GM19438 (cell line): ENCODE data around the gene RAD54L.
"Not testable (repeated sequence)": the region's sequence is repeated elsewhere in the genome, so short reads cannot be mapped to it uniquely, and the experiment has no call there.

Source experiments
- ATAC-seq: cut with Tn5 transposase; IDR thresholded peaks from one replicate; pipeline ENCODE4 v1.9.1; 2021; ENCODE audit warnings: low read depth; ENCODE audit not compliant: unreplicated experiment

The RAD54L gene

DNA sequence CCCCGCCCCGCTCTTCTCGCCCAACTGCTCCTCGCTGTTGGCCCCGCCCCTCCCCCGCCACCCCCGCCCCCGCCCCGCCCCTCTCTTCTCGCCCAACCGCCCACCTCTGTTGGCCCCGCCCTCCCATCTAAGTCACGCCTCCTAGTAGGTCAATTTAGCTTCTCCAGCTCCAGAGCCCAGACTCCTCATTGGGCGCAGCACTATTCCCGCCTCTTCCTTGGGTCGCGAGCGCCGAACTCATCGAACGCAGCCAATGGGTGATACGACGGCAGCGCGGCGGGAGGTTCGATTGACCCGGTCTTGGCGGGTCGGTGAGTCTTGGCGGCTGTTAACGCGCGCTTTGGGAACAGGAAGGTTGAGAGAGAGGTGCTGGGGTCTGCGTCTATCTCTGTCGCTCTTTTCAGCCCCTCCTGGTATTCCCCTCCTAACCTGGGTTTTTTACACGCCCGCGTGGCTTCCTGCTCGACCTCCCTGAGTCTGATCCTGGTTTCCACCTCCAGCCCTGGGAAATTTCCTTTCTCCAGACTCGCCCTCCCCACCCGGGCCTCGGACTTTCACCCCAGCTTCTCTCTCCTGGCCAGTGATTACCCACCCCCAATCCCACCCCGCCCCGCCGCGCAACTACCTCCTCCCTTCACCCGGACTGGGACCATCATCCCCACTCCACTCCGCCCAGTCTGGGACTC is at the start of gene RAD54L:
Gene RAD54L, plus strand, starts transcription at position 328 of the 686 bp plus-strand sequence. CDS start 643 bp downstream, outside the sequence.
- peak; percentile 89 for ATAC-seq

DNA sequence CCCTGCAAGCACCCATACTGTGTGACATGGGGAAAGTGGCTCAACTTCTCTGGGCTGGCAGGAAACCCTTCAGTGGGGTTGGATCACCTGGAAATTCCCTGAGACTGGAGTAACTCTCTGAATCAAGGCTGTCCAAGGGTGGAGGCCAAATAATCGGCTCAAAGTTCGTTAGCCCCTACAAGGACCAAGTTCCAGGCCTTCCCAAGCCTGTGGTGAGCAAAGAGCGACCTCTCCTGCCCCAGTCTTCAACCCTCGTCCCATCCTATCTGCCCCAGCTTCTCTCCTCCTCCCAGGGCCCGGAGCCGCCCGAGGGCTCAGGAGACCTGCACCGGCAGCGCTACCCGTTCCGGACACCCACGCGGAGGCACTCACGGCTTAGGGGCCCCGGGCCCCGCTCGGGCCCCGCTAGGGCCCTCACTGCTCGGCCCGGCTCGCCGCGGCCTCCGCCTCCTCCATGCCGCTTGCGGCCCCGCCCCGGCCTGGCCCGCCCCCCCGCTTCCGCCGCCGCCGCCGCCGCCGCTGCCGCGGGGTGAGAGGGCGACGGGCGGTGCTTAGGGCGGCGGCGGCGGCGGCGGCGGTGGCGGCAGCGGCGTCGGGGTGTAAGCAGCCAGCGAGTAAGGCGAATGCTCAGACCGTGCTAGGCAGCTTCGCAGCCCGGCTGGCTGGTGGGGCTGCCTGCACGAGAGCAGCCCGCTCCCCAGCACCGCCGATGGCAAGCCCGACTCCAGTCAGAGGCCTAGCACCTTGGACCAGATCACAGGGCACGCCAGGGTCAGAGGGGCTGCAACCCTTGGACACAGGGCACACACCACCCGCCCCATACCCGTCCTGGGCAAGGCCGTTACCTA is 49.4 kb upstream of the RAD54L start, which contains the start of gene POMGNT1:
Gene POMGNT1, minus strand, starts transcription at position 471 of the 848 bp plus-strand sequence. CDS start 613 bp downstream, outside the sequence.
- ATAC-seq, result peak; percentile 81

- no peak for ATAC-seq
Measured at GRCh38 chr1:46199233-46199749, 48.3 kb upstream of the RAD54L start.

- ATAC-seq, result no peak
Measured at GRCh38 chr1:46203738-46204405, 43.7 kb upstream of the RAD54L start.

DNA sequence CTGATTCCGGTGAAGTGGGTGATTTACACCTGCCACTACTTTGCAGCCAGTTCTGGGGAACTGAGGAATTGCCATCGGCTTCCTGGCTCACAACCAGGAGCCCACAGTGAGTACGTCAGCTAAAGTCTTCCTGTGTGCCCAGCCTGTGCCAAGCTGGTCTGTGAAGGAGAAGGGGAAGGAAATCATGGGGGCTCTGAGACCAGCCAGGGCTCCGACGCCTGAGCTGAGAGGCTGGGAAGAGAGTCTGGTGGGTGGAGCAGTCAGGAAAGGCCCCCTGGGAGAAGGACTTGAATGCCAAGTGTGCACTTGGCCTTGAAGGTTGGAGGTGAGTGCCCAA is 43.2 kb upstream of the RAD54L start:
- ATAC-seq, result no peak

DNA sequence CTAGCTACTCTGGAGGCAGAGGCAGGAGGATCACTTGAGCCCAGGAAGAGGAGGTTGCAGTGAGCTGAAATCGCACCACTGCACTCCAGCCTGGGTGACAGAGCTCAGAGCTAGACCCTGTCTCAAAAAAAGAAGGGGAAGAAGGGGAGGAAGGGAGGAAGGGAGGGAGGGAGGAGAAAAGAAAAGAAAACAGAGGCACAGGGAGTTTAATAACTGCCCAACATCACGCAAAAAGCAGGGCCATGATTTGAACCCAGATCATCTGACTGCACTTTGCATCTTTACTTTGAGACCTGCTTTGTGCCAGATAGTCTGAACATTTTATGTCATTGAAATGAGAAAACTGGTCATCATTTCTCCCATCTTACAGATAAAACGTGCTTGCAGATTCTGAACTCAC is 42.4 kb upstream of the RAD54L start:
- ATAC-seq, result no peak

- no peak for ATAC-seq
Measured at GRCh38 chr1:46205791-46206190, 41.8 kb upstream of the RAD54L start.

DNA sequence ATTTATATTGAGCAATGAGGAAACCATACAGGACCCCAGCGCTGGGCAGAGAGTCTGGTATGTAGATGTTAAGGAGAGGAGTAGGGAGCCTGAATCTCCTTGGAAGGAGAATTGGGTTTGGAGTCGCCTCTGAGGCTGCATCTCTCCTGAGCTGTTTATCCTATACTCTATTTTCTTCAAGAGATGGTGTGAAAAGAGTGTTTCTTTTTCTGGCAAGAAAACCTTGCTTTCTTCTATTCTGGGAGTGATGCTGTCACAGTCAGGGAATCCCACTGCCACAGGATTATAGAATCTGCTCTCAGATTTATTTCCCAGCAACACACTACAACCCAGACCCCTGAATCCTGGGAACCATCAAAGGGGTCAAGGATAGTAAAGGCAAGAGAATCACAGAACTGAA is 41.2 kb upstream of the RAD54L start:
- ATAC-seq, result no peak

- ATAC-seq, result no peak
Measured at GRCh38 chr1:46210561-46210960, 37.0 kb upstream of the RAD54L start.

- no peak for ATAC-seq
Measured at GRCh38 chr1:46211051-46211450, 36.5 kb upstream of the RAD54L start.

GRCh38 chr1:46215504-46215903 is 32.1 kb upstream of the RAD54L start:
- ATAC-seq, result no peak

DNA sequence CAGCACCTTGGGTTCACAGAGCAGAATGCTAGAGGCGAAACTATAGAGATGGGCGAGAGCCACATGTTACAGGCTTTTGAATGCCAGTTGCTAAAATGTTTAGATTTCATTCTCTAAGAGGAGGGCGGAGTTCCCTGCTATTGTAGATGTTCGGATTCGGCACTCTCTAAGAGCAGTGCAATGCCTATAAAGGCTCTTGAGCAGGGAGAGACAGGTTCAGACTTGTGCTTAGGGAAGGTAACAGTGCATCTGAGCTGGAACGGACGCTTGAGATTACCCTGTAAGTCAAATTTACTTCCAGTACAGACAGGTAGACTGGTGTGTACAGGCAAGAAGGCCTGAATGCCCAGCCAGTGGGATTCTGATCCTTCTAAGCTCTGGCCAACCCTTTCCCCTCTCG is 29.1 kb upstream of the RAD54L start:
- ATAC-seq, result no peak

GRCh38 chr1:46219551-46220520 is 27.7 kb upstream of the RAD54L start:
- no peak for ATAC-seq

DNA sequence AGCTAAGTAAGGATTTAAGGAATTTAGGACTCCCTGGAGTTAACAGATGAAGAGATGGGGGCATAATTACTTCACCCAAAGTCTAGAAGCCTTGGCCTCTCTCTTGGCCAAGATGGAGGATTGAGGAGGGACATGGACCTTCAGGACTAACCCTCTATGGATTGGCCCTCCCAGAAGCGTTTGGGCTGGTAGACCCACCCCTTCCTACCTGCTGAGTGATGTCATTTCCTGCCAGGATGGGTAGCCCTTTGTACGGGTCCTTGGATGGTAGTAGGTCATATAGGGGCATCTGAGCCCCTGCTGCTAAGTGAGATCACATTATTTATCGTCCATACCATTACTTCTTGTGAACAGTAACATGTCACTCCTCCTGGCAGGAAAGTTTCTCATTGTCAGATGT is 26.8 kb upstream of the RAD54L start:
- ATAC-seq, result no peak

DNA sequence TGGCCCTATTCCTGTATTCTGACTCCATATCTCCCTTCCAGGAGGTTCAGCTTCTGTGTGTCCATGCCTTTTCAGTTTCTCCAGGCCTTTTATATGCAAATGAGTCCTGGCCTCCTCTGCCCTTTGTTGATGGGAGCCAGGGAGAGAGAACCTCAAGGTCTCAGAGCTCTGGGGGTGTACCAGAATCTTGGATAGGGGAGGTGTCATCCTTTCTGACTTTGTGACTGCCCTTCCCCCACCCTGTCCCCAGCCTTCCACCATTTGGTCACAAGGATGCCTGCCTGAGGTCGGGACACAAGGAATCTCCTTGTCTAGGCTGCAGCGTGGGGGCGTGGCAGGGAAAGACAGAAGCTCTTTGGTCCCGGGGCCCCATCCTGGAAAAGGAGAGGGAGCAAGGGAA is 25.8 kb upstream of the RAD54L start:
- no peak for ATAC-seq

- not testable (repeated sequence) for ATAC-seq
Measured at GRCh38 chr1:46223055-46223454, 24.5 kb upstream of the RAD54L start.

DNA sequence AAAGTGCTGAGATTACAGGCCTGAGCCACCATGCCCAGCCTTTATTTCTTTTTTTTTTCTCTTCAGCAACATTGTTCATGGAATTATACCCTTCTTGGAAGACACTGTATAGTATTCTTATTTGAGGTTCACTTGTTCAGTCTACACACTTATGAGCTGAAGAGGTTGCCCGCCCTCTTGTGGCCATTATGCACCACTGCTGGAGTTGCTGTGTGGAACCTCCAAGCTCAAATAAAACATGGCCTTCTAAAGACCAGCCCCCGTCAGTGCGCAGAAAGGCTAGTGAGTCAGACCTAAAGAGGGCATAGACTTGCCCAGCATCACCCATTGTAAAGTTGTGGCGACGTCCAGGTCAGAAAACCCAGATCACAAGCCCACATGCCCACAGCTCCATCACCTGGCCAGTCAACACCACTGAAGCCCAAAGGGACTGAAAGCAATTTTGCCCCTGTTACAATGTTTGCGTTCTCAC is 24.1 kb upstream of the RAD54L start:
- peak; percentile 80 for ATAC-seq

GRCh38 chr1:46224966-46225365 is 22.6 kb upstream of the RAD54L start:
- no peak for ATAC-seq

- not testable (repeated sequence) for ATAC-seq
Measured at GRCh38 chr1:46231231-46231630, 16.3 kb upstream of the RAD54L start.

- ATAC-seq, result no peak
Measured at GRCh38 chr1:46236882-46237281, 10.7 kb upstream of the RAD54L start.
